Endothelial cell (in vitro differentiated cells): ENCODE data around the gene MLLT6. TPM values are rescaled to one million over a fixed set of nuclear protein-coding genes. Genes with fewer than 3 reads are reported as not detected.

ENCODE experiments used
- DNase-seq: peaks from one replicate; pipeline ENCODE4 v3.0.0; 2021; ENCODE audit warnings: low spot score
- H3K27ac Mint-ChIP-seq: one replicate; pipeline ENCODE4 v1.8.0; 2021; ENCODE audit warnings: mixed read lengths, inconsistent platforms; ENCODE audit not compliant: unreplicated experiment
- H3K27me3 Mint-ChIP-seq: one replicate; pipeline ENCODE4 v1.8.0; 2021; ENCODE audit warnings: mild to moderate bottlenecking, moderate library complexity, mixed read lengths, inconsistent platforms; ENCODE audit not compliant: unreplicated experiment
- H3K36me3 Mint-ChIP-seq: one replicate; pipeline ENCODE4 v1.8.0; 2021; ENCODE audit warnings: mild to moderate bottlenecking, low read depth, mixed read lengths, inconsistent platforms; ENCODE audit not compliant: unreplicated experiment
- H3K4me1 Mint-ChIP-seq: one replicate; pipeline ENCODE4 v1.8.0; 2021; ENCODE audit warnings: mild to moderate bottlenecking, mixed read lengths, inconsistent platforms; ENCODE audit not compliant: unreplicated experiment
- H3K4me3 Mint-ChIP-seq: one replicate; pipeline ENCODE4 v1.8.0; 2021; ENCODE audit warnings: mild to moderate bottlenecking, mixed read lengths, inconsistent platforms; ENCODE audit not compliant: unreplicated experiment
- H3K9me3 Mint-ChIP-seq: one replicate; pipeline ENCODE4 v1.8.0; 2021; ENCODE audit warnings: mixed read lengths, inconsistent platforms; ENCODE audit not compliant: unreplicated experiment
- total RNA-seq: library from RNA; stranded (reverse); fragmentation: NEBNext Ultra II Directional; extraction: Animal tissue kit (Norgen Biotek cat#: 25700); gene quantifications from one replicate; pipeline ENCODE4 v1.2.1, GENCODE V29; 2021; ENCODE audit not compliant: unreplicated experiment
- TF ChIP-seq, protein P1 (sequence below): fragments of 200-600 bp; sonication (generic); IDR thresholded peaks from one replicate; pipeline ENCODE4 v1.5.0; 2021; ENCODE audit warnings: antibody characterized with exemption; ENCODE audit not compliant: unreplicated experiment

The MLLT6 gene
- total RNA-seq, 1 donor from 2014 or later: 33.8 TPM

DNA sequence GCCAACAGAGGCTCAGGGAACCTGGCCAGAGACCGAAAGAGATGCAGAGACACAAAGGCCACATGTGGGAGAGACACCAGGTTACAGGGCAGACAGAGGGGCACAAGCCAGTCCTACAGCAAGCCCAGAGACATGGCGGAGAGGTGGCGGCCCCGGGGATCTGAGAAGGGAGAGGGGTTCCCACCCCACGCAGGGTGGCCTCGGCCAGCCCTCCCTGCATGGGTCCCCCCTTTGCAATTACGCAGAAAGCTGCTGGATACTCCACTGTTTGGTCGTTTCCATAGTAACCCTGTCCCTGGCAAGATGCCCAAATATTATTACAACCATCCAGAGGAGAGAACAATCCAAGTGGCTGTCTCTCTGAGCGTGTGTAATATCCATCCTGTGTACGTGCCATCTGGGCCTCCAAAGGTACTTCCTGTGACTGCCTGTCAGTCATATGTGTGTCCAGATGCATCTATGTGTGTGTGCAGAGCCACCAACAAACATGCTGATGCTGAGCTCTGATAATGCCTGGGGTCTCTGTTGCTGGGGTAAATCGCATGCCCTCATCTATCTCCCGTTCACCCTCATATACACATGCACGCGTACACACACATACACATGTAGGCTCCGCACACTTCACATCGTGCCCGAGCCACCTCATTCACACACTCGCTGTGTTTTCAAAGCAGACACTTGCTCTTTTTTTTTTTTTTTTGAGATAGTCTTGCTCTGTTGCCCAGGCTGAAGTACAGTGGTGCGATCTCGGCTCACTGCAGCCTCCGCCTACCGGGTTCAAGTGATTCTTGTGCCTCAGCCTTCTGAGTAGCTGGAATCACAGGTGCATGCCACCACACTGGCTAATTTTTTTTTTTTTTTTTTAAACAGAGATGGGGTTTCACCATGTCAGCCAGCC, 37.6 kb downstream of the MLLT6 start:
- Mint-ChIP-seq H3K27ac (peak overlapping the region; percentile 24), H3K9me3 (no peaks in the 10 kb centered on the region), H3K27me3 (peaks cover 14% of the 10 kb centered on the region), H3K36me3 (peaks cover 20% of the 10 kb centered on the region), H3K4me1 (peaks cover 42% of the 10 kb centered on the region), H3K4me3 (peak overlapping the region; percentile 56)
- no peak for DNase-seq
- TF ChIP-seq, protein P1, sequence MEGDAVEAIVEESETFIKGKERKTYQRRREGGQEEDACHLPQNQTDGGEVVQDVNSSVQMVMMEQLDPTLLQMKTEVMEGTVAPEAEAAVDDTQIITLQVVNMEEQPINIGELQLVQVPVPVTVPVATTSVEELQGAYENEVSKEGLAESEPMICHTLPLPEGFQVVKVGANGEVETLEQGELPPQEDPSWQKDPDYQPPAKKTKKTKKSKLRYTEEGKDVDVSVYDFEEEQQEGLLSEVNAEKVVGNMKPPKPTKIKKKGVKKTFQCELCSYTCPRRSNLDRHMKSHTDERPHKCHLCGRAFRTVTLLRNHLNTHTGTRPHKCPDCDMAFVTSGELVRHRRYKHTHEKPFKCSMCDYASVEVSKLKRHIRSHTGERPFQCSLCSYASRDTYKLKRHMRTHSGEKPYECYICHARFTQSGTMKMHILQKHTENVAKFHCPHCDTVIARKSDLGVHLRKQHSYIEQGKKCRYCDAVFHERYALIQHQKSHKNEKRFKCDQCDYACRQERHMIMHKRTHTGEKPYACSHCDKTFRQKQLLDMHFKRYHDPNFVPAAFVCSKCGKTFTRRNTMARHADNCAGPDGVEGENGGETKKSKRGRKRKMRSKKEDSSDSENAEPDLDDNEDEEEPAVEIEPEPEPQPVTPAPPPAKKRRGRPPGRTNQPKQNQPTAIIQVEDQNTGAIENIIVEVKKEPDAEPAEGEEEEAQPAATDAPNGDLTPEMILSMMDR: no peak

DNA sequence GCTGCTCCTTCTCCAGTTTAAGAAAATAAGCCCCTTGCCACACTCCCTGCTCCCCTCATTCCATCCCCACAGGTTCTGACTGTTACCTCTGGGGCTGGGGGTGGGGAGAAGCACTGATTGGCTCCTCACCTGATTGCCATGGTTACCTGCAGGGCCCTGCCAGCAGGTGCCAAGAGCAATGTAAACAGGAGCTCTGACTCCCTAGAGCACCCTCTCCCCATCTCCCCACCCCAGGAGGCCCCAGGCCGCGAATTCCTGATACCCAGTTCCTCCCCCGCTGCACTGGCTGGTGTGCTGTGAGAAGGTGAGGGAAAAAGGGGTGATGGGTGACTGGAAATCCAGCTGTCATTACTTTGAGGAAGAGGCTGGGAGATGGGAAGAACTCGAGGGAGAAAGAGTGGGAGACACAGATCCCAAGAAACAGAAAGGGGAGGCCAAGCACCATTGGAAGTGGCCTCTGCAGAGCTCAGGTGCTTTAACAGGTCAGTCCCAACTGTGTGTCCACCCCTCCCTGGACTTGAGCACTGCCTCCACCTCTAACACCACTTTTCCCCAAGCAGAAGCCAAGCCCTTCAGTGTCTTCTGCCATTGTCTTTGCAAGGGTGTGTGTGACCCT, 38.6 kb downstream of the MLLT6 start:
- Mint-ChIP-seq H3K4me1 (peaks cover 42% of the 10 kb centered on the region), H3K4me3 (no peak overlapping the region)
- TF ChIP-seq, protein P1: no peak

DNA sequence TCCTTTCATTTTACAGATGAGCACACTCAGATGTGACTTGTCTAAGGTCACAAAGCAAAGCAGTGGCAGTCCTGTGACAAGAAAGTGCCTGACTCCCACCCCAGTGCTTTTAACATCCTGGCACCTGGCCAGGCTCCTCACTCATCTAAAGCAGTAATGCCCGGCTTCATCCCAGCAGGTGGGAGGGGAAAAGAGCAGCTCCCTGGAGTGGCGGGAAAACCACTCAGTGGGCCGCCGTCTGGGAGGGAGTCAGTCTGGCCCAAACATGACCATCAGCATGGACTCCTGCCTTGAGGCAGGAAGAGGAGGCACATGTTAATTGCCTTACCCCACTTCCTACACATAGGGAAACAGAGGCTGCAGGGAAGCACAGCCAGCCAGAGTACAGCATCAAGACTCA, 40.5 kb downstream of the MLLT6 start:
- H3K4me1 Mint-ChIP-seq: peaks cover 48% of the 10 kb centered on the region
- H3K9me3 Mint-ChIP-seq: no peaks in the 10 kb centered on the region
- H3K27me3 Mint-ChIP-seq: peaks cover 12% of the 10 kb centered on the region
- H3K27ac Mint-ChIP-seq: no peak overlapping the region
- TF ChIP-seq, protein P1: no peak
- H3K36me3 Mint-ChIP-seq: peaks cover 14% of the 10 kb centered on the region
- H3K4me3 Mint-ChIP-seq: peak overlapping the region; percentile 42
- DNase-seq: no peak

More for the DNA sequence above, 38.6 kb downstream of the MLLT6 start:
- H3K27me3 Mint-ChIP-seq: peaks cover 12% of the 10 kb centered on the region
- H3K27ac Mint-ChIP-seq: no peak overlapping the region
- peaks cover 14% of the 10 kb centered on the region for H3K36me3 Mint-ChIP-seq
- DNase-seq: no peak
- no peaks in the 10 kb centered on the region for H3K9me3 Mint-ChIP-seq

DNA sequence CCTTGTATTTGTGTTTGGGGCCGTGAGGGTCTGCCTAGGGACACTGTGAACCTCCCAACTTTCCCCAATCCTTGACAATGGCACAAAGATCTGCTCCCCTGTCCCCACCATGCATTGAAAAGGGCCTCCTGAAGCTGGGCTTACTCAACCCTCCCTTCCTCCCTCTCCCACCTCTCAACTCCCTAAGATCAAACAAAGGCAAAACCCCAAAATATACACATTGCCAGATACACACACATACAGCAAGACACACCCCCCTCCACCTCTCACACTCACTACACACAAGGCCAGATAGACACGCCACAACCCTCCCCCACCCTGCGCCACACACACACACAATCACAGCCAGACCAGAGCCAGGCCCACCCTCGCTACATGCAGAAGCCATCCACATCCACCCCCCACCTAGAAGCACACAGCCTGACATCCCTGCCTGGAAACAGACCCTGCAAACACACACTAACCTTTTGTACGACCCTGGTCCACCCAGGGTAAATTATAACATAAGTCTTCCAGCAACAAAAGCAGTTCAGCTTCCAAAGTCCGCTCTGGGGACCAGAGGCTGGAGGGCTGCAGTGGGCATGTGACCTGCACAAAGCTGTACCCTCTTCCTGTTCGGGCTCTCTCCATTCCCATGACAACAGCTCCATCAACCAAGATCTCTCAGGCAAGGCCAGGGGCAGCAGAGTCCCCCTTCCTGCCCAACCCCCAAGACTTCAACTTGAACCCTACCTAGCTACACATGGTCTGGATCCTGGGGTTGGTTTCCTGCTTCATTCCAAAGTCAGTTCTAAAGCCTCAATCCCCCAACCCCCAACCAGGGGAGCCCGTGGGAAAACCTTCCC, 41.2 kb downstream of the MLLT6 start:
- Mint-ChIP-seq H3K4me1 (peaks cover 48% of the 10 kb centered on the region), H3K36me3 (peaks cover 18% of the 10 kb centered on the region), H3K9me3 (no peaks in the 10 kb centered on the region), H3K4me3 (peak overlapping the region; percentile 87), H3K27ac (peak overlapping the region; percentile 22), H3K27me3 (peaks cover 12% of the 10 kb centered on the region)
- DNase-seq: no peak
- TF ChIP-seq, protein P1: no peak
